GM21367 (cell line): ENCODE measurements around the gene LORICRIN.

ENCODE experiments used
- ATAC-seq: cut with Tn5 transposase; IDR thresholded peaks from one replicate; pipeline ENCODE4 v1.9.1; 2021; ENCODE audit not compliant: unreplicated experiment

The LORICRIN gene

GRCh38 chr1:153302308-153302707, 42.8 kb downstream of the LORICRIN start:
- ATAC-seq: no peak

GRCh38 chr1:153305682-153306081, 46.2 kb downstream of the LORICRIN start:
- ATAC-seq: no peak

- ATAC-seq: no peak
Observed at GRCh38 chr1:153306303-153307220, 47.1 kb downstream of the LORICRIN start.

GRCh38 chr1:153307221-153307600, 47.7 kb downstream of the LORICRIN start:
- no peak for ATAC-seq

- no peak for ATAC-seq
Observed at GRCh38 chr1:153308540-153308939, 49.1 kb downstream of the LORICRIN start.

GRCh38 chr1:153309441-153309840, 50.0 kb downstream of the LORICRIN start:
- ATAC-seq: no peak

GRCh38 chr1:153310526-153310925, 51.0 kb downstream of the LORICRIN start:
- no peak for ATAC-seq
